ENCODE measurements around the gene NPAS2.

GRCh38 chr2:100986157-100986556, 166.2 kb downstream of the NPAS2 start:
- TF ChIP-seq CTCF (IDR thresholded peaks at IDR 0.05; ENCODE audit: low read depth, low read length), result no peak
- no peak for TF ChIP-seq EZH2phosphoT487 (IDR thresholded peaks at IDR 0.05; ENCODE audit: low read depth)
